Measurements from ENCODE around the gene CAMTA1.

GRCh38 chr1:7406641-7407543 is 621.6 kb downstream of the CAMTA1 start:
- TF ChIP-seq, protein P1, sequence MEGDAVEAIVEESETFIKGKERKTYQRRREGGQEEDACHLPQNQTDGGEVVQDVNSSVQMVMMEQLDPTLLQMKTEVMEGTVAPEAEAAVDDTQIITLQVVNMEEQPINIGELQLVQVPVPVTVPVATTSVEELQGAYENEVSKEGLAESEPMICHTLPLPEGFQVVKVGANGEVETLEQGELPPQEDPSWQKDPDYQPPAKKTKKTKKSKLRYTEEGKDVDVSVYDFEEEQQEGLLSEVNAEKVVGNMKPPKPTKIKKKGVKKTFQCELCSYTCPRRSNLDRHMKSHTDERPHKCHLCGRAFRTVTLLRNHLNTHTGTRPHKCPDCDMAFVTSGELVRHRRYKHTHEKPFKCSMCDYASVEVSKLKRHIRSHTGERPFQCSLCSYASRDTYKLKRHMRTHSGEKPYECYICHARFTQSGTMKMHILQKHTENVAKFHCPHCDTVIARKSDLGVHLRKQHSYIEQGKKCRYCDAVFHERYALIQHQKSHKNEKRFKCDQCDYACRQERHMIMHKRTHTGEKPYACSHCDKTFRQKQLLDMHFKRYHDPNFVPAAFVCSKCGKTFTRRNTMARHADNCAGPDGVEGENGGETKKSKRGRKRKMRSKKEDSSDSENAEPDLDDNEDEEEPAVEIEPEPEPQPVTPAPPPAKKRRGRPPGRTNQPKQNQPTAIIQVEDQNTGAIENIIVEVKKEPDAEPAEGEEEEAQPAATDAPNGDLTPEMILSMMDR (IDR thresholded peaks at IDR 0.05), result no peak
- TF ChIP-seq, protein P2, sequence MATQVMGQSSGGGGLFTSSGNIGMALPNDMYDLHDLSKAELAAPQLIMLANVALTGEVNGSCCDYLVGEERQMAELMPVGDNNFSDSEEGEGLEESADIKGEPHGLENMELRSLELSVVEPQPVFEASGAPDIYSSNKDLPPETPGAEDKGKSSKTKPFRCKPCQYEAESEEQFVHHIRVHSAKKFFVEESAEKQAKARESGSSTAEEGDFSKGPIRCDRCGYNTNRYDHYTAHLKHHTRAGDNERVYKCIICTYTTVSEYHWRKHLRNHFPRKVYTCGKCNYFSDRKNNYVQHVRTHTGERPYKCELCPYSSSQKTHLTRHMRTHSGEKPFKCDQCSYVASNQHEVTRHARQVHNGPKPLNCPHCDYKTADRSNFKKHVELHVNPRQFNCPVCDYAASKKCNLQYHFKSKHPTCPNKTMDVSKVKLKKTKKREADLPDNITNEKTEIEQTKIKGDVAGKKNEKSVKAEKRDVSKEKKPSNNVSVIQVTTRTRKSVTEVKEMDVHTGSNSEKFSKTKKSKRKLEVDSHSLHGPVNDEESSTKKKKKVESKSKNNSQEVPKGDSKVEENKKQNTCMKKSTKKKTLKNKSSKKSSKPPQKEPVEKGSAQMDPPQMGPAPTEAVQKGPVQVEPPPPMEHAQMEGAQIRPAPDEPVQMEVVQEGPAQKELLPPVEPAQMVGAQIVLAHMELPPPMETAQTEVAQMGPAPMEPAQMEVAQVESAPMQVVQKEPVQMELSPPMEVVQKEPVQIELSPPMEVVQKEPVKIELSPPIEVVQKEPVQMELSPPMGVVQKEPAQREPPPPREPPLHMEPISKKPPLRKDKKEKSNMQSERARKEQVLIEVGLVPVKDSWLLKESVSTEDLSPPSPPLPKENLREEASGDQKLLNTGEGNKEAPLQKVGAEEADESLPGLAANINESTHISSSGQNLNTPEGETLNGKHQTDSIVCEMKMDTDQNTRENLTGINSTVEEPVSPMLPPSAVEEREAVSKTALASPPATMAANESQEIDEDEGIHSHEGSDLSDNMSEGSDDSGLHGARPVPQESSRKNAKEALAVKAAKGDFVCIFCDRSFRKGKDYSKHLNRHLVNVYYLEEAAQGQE (IDR thresholded peaks at IDR 0.05; ENCODE audit: insufficient read depth in 1 of 2, low read depth in 2 of 2, low read length in 1 of 2), result no peak
- no peak for TF ChIP-seq POLR2AphosphoS5 (IDR thresholded peaks at IDR 0.05; ENCODE audit: low read depth, low read length)
